8988T (cell line): ENCODE measurements around the gene RGMB.

Experiments
- DNase-seq: peaks from one replicate; pipeline ENCODE4 v3.0.0; 2011

The RGMB gene

DNA sequence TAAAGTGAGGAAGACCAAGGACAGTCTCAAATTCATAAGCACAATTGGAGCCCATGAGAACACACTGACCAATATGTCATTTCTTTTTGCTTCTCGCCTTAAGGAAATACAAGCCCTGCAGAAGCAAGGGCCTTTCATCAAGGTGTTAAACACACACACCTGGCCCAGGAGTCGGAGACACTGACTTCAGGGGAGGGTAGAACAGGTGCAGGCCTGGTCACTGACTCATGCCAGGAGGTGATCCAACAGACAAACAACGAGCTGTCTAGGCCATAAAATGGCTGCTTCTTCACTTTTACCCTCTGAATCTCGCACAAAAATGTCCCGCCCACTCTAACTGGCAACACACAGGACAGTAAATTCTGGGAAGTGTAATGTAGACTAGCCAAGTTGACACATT, 62.7 kb downstream of the RGMB start:
- no peak for DNase-seq

DNA sequence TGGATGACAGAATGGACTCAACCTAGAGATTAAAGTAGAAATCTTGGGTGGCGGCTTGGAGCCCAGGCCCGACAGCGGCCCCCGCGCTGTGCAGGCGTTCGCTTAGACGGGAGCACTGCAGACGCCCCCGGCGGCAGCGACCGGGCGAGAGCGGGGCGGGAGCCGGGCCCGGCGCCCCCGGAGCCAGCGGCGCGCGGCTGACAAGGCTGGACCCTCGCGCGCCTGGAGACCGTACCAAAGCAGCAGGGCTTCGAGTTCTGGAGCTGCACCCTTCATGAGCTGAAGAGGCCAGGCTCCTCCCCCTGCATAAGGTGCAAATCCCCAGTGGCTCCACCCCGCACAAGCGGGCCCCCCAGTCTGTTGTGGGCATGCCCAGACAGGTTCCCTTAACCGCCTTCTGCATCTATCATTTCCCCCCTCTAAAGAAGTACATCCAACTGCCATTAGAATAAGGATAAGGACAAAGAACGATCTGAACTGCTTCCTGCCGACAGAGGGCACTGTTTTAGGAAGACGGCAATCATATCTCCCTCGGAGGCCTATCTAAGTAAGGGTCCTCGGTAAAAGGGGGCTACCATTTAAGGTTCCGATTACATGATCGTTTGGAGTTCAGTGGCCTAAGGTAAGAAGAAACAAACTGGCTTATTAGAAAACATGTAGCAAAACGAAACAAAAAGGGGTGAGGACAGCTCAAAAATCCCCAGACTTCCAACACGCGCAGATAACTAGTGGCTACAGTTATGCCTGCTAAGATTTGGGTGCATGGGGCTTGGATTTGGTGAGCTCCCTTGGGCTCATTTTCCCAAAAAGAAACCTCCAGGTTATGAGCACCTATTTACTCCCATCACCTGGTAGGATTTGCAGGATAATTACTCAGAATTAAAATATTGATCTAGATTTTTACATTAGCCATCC, 66.3 kb downstream of the RGMB start:
- DNase-seq, result peak; percentile 22

GRCh38 chr5:98840946-98841345, 67.5 kb downstream of the RGMB start:
- no peak for DNase-seq

DNA sequence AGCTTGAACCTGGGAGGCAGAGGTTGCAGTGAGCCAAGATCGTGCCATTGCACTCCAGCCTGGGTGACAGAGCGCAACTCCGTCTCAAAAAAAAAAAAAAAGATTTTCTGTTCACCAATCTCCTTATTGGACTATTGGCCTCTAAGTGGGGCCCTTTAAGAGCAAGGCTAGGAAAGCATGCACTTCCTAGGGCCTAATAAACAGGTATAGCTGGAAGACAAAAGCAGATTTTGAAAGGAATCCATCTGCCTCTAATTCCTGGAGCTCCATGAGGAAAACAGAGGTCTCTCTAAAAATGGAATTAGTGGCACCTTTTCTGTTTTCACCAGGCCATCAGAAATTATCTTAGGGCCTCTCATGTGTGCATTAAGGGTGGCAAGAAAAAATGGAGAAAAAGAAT, 70.0 kb downstream of the RGMB start:
- no peak for DNase-seq

- DNase-seq, result no peak
These were observed 71.4 kb downstream of the RGMB start for GRCh38 chr5:98844865-98845264.

DNA sequence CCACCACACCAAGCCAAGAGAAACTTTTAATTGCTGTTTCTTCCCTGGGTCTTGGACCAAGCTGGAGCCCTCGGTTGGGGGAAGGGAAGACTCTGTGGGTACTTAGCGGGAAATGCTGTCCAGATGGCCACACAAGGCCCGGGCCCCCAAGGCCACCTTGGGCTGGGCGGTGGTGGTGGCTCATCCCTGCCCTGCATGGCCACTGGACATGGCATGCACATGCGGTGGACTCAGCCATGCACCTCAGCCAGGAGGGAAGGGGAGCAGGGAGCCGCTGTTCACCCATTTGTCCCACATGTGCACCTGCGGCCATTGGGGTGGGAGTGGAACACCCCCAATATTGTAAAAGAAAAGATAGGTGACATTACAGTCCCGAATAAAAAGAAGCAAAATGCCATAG, 72.4 kb downstream of the RGMB start:
- DNase-seq, result no peak
